ENCODE results near the gene RFNG. TPM values are rescaled to one million over a fixed set of nuclear protein-coding genes. Genes with fewer than 3 reads are reported as not detected.

RFNG gene
- polyA plus RNA-seq, 1 donor (not counting 4 experiments of a cell fraction or from before 2014, with no cell fraction given), result 10.2 TPM

- FAIRE-seq (peak; percentile 80), DNase-seq (ENCODE audit: low read depth, low spot score) (peak; percentile 97)
- Histone ChIP-seq H3K27ac (ENCODE audit: control insufficient read depth, insufficient read depth, low read length) (peak within 1 kb of the TSS; percentile 40), H2AFZ (ENCODE audit: control insufficient read depth, low read length) (peak within 1 kb of the TSS; percentile 78), H3K79me2 (ENCODE audit: control insufficient read depth, insufficient read depth, low read length) (peaks cover 5% of the 10 kb centered on the region), H3K36me3 (ENCODE audit: control insufficient read depth in 2 of 2, extremely low read depth in 1 of 2, insufficient read depth in 2 of 2, low read length in 2 of 2) (peaks cover 0 to 3% of the 10 kb centered on the region in 2 experiments), H3K9ac (ENCODE audit: control insufficient read depth, extremely low read depth, insufficient read depth, low read length) (peak within 1 kb of the TSS; percentile 80), H3K4me3 (ENCODE audit: control insufficient read depth in 2 of 3, extremely low read depth in 1 of 3, insufficient read depth in 2 of 3, low read depth in 1 of 3, low read length in 3 of 3) (peak within 1 kb of the TSS; percentile 73 to 97 (median 85)), H4K20me1 (ENCODE audit: control insufficient read depth, extremely low read depth, insufficient read depth, low read length) (peaks cover 6% of the 10 kb centered on the region), H3K9me1 (ENCODE audit: control insufficient read depth, extremely low read depth, insufficient read depth, low read length) (no peaks in the 10 kb centered on the region), H3K27me3 (ENCODE audit: control insufficient read depth, extremely low read depth, insufficient read depth, low read length) (no peaks in the 10 kb centered on the region), H3K4me2 (ENCODE audit: control insufficient read depth, extremely low read depth, insufficient read depth, low read depth, low read length) (peak within 1 kb of the TSS; percentile 97), H3K4me1 (ENCODE audit: control insufficient read depth, extremely low read depth, insufficient read depth, low read length) (peaks cover 26% of the 10 kb centered on the region), H3K9me3 (ENCODE audit: control insufficient read depth, low read depth, low read length) (no peaks in the 10 kb centered on the region)
- TF ChIP-seq EZH2 (IDR thresholded peaks at IDR 0.05; ENCODE audit: low read length) (no peak), CTCF (optimal IDR thresholded peaks at IDR 0.05 in 1 of 3, IDR thresholded peaks at IDR 0.05 in 1 of 3, conservative IDR thresholded peaks at IDR 0.05 in 1 of 3; ENCODE audit: extremely low read depth in 1 of 3, insufficient read depth in 2 of 3, low read length in 3 of 3) (no peak)
- dilution Hi-C loops (cut with MboI; ENCODE audit: extremely low pct_ligation_motif_present, low sequenced_read_pairs), result no loop called here
These were observed 28.6 kb downstream of the RFNG start, which contains the start of gene LRRC45 for GRCh38 chr17:82022981-82023446. Gene LRRC45, plus strand, starts transcription at chr17:82023305. Its CDS starts 339 bp downstream, at chr17:82023644.

GRCh38 chr17:82022310-82022980, 29.2 kb downstream of the RFNG start, which contains the start of gene CENPX:
Gene CENPX, minus strand, starts transcription at chr17:82022878. Its CDS starts 17 bp downstream, at chr17:82022861.
- peaks cover 6% of the 10 kb centered on the region for H4K20me1 ChIP-seq (ENCODE audit: control insufficient read depth, extremely low read depth, insufficient read depth, low read length)
- H3K9me1 ChIP-seq (ENCODE audit: control insufficient read depth, extremely low read depth, insufficient read depth, low read length), result no peaks in the 10 kb centered on the region
- peaks cover 0 to 4% of the 10 kb centered on the region in 2 experiments for H3K36me3 ChIP-seq (ENCODE audit: control insufficient read depth in 2 of 2, extremely low read depth in 1 of 2, insufficient read depth in 2 of 2, low read length in 2 of 2)
- dilution Hi-C loops (cut with MboI; ENCODE audit: extremely low pct_ligation_motif_present, low sequenced_read_pairs), result no loop called here
- no peaks in the 10 kb centered on the region for H3K9me3 ChIP-seq (ENCODE audit: control insufficient read depth, low read depth, low read length)
- DNase-seq (ENCODE audit: low read depth, low spot score) (no peak), FAIRE-seq (no peak)
- H3K79me2 ChIP-seq (ENCODE audit: control insufficient read depth, insufficient read depth, low read length), result peaks cover 5% of the 10 kb centered on the region
- no peaks in the 10 kb centered on the region for H3K27me3 ChIP-seq (ENCODE audit: control insufficient read depth, extremely low read depth, insufficient read depth, low read length)
- peak within 1 kb of the TSS; percentile 40 for H3K27ac ChIP-seq (ENCODE audit: control insufficient read depth, insufficient read depth, low read length)
- H3K4me2 ChIP-seq (ENCODE audit: control insufficient read depth, extremely low read depth, insufficient read depth, low read depth, low read length), result peak within 1 kb of the TSS; percentile 97
- peaks cover 26% of the 10 kb centered on the region for H3K4me1 ChIP-seq (ENCODE audit: control insufficient read depth, extremely low read depth, insufficient read depth, low read length)
- peak within 1 kb of the TSS; percentile 78 for H2AFZ ChIP-seq (ENCODE audit: control insufficient read depth, low read length)
- TF ChIP-seq EZH2 (IDR thresholded peaks at IDR 0.05; ENCODE audit: low read length), result no peak
- TF ChIP-seq CTCF (optimal IDR thresholded peaks at IDR 0.05 in 1 of 3, IDR thresholded peaks at IDR 0.05 in 1 of 3, conservative IDR thresholded peaks at IDR 0.05 in 1 of 3; ENCODE audit: extremely low read depth in 1 of 3, insufficient read depth in 2 of 3, low read length in 3 of 3), result no peak
- peak within 1 kb of the TSS; percentile 73 to 97 (median 85) for H3K4me3 ChIP-seq (ENCODE audit: control insufficient read depth in 2 of 3, extremely low read depth in 1 of 3, insufficient read depth in 2 of 3, low read depth in 1 of 3, low read length in 3 of 3)
- H3K9ac ChIP-seq (ENCODE audit: control insufficient read depth, extremely low read depth, insufficient read depth, low read length), result peak within 1 kb of the TSS; percentile 80

All from keratinocyte (primary cell).